Keratinocyte (primary cell): ENCODE results near the gene FGGY. TPM values are rescaled to one million over a fixed set of nuclear protein-coding genes. Genes with fewer than 3 reads are reported as not detected.

Experiments
- DNase-seq: peaks from one replicate; pipeline ENCODE4 v3.0.0-alpha.2; 2011; ENCODE audit warnings: low read depth, missing footprints, low spot score
- FAIRE-seq: peaks from 2 replicates; lab custom pipeline; 2011; peaks lifted over from hg19 to GRCh38; lab: Jason Lieb, UNC
- H2AFZ ChIP-seq: 2 replicates; pipeline ENCODE4 v1.6.0; 2012; ENCODE audit warnings: low read length, control low read depth, inconsistent platforms; ENCODE audit not compliant: control insufficient read depth
- H3K27ac ChIP-seq: 2 replicates; pipeline ENCODE4 v1.5.1; 2011; ENCODE audit warnings: low read length; ENCODE audit not compliant: control insufficient read depth, insufficient read depth
- H3K27me3 ChIP-seq: 3 replicates; pipeline ENCODE4 v1.6.0; 2011; ENCODE audit warnings: low read length; ENCODE audit not compliant: control insufficient read depth, insufficient read depth; ENCODE audit errors: extremely low read depth
- H3K36me3 ChIP-seq, 2 experiments: 2 replicates in 1 of 2; 3 replicates in 1 of 2; pipeline ENCODE4 v1.5.1; 2011; ENCODE audit warnings: low read length in 2 of 2, mild to moderate bottlenecking in 1 of 2; ENCODE audit not compliant: control insufficient read depth in 2 of 2, insufficient read depth in 2 of 2; ENCODE audit errors: extremely low read depth in 1 of 2
- H3K4me1 ChIP-seq: 3 replicates; pipeline ENCODE4 v1.5.1; 2011; ENCODE audit warnings: low read length; ENCODE audit not compliant: control insufficient read depth, insufficient read depth; ENCODE audit errors: extremely low read depth
- H3K4me2 ChIP-seq: 3 replicates; pipeline ENCODE4 v1.6.0; 2011; ENCODE audit warnings: low read depth, low read length; ENCODE audit not compliant: control insufficient read depth, insufficient read depth; ENCODE audit errors: extremely low read depth
- H3K4me3 ChIP-seq, 3 experiments: fragments of 200-600 bp in 1 of 3; sonication (generic) in 1 of 3; 2 replicates in 2 of 3; 3 replicates in 1 of 3; pipeline ENCODE4 v1.5.1; 2011 to 2016; ENCODE audit warnings: low read length in 3 of 3, mild to moderate bottlenecking in 3 of 3, control low read depth in 2 of 3, inconsistent platforms in 1 of 3, low read depth in 1 of 3, mixed read lengths in 1 of 3, mixed run types in 1 of 3, moderate library complexity in 1 of 3; ENCODE audit not compliant: control insufficient read depth in 2 of 3, insufficient read depth in 2 of 3; ENCODE audit errors: extremely low read depth in 1 of 3
- H3K79me2 ChIP-seq: 2 replicates; pipeline ENCODE4 v1.6.0; 2012; ENCODE audit warnings: low read length; ENCODE audit not compliant: control insufficient read depth, insufficient read depth
- H3K9ac ChIP-seq: 3 replicates; pipeline ENCODE4 v1.6.0; 2011; ENCODE audit warnings: low read length; ENCODE audit not compliant: control insufficient read depth, insufficient read depth; ENCODE audit errors: extremely low read depth
- H3K9me1 ChIP-seq: 3 replicates; pipeline ENCODE4 v1.6.0; 2011; ENCODE audit warnings: low read length; ENCODE audit not compliant: control insufficient read depth, insufficient read depth; ENCODE audit errors: extremely low read depth
- H3K9me3 ChIP-seq: 2 replicates; pipeline ENCODE4 v1.5.1; 2012; ENCODE audit warnings: low read depth, low read length; ENCODE audit not compliant: control insufficient read depth
- H4K20me1 ChIP-seq: 3 replicates; pipeline ENCODE4 v1.6.0; 2011; ENCODE audit warnings: low read length; ENCODE audit not compliant: control insufficient read depth, insufficient read depth; ENCODE audit errors: extremely low read depth
- EZH2 ChIP-seq: IDR thresholded peaks from one replicate; pipeline ENCODE4 v1.6.1; 2012; ENCODE audit warnings: inconsistent platforms, mild to moderate bottlenecking, low read length, moderate library complexity
- dilution Hi-C: fragments of 300-500 bp; cut with MboI; formaldehyde crosslinking; loops from one replicate; pipeline ENCODE4 v1.7.0; 2020; ENCODE audit warnings: low sequenced_read_pairs; ENCODE audit not compliant: extremely low pct_ligation_motif_present
- polyA plus RNA-seq, 5 experiments: library from polyadenylated mRNA; depleted of rRNA in 3 of 5; stranded (reverse) in 3 of 5; stranded (forward) in 1 of 5; unstranded in 1 of 5; fragments of >200 nt; gene quantifications; 1 replicate in 1 of 5; 2 replicates in 3 of 5; 3 replicates in 1 of 5; pipeline versions ENCODE4 v1.2.1 to v1.2.3, GENCODE V29; 2011 to 2012; ENCODE audit warnings: missing spikeins in 2 of 5, low read depth in 1 of 5, low replicate concordance in 1 of 5
- TF ChIP-seq, protein P1 (sequence below), 3 experiments: IDR thresholded peaks in 1 of 3; conservative IDR thresholded peaks in 1 of 3; optimal IDR thresholded peaks in 1 of 3; 2 replicates in 2 of 3; 3 replicates in 1 of 3; pipeline versions ENCODE3 to v1.5.1; 2011; ENCODE audit warnings: low read length in 3 of 3, mild to moderate bottlenecking in 3 of 3, moderate library complexity in 2 of 3, control low read depth in 1 of 3, inconsistent platforms in 1 of 3; ENCODE audit not compliant: insufficient read depth in 2 of 3; ENCODE audit errors: extremely low read depth in 1 of 3

Gene FGGY
- polyA plus RNA-seq, 1 donor (not counting 4 experiments of a cell fraction or from before 2014, with no cell fraction given), result 16.6 TPM

DNA sequence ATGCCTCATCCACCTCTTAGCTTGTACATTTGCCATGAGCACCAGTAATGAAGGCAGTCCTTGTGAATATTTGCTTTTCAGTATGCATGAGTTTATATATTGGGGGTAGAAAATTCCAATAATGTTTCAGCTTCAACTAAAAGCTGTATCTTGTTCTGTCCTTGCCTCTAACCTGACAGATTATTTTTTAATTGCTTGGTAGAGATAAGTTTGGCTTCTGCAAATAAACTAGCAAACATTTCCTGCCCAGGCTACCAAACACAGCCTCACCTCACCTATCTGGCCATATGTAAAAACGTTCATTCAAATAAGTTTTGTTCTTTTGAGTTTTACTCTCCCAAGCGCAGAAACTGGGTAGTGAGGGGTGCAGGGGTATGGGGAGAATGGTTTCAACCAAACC is 442.2 kb downstream of the FGGY start:
- no peak for DNase-seq
- no peaks in the 10 kb centered on the region for H3K9me1 ChIP-seq
- no peak overlapping the region for H3K4me2 ChIP-seq
- H3K79me2 ChIP-seq, result no peaks in the 10 kb centered on the region
- no peak for FAIRE-seq
- no peak overlapping the region for H3K27ac ChIP-seq
- H2AFZ ChIP-seq, result no peak overlapping the region
- no peaks in the 10 kb centered on the region for H4K20me1 ChIP-seq
- H3K27me3 ChIP-seq, result no peaks in the 10 kb centered on the region
- peaks cover 0 to 3% of the 10 kb centered on the region in 2 experiments for H3K36me3 ChIP-seq
- H3K4me3 ChIP-seq, result no peak overlapping the region
- H3K9me3 ChIP-seq, result peaks cover 4% of the 10 kb centered on the region
- dilution Hi-C loops, result no loop called here
- H3K4me1 ChIP-seq, result no peaks in the 10 kb centered on the region
- TF ChIP-seq, protein P1, sequence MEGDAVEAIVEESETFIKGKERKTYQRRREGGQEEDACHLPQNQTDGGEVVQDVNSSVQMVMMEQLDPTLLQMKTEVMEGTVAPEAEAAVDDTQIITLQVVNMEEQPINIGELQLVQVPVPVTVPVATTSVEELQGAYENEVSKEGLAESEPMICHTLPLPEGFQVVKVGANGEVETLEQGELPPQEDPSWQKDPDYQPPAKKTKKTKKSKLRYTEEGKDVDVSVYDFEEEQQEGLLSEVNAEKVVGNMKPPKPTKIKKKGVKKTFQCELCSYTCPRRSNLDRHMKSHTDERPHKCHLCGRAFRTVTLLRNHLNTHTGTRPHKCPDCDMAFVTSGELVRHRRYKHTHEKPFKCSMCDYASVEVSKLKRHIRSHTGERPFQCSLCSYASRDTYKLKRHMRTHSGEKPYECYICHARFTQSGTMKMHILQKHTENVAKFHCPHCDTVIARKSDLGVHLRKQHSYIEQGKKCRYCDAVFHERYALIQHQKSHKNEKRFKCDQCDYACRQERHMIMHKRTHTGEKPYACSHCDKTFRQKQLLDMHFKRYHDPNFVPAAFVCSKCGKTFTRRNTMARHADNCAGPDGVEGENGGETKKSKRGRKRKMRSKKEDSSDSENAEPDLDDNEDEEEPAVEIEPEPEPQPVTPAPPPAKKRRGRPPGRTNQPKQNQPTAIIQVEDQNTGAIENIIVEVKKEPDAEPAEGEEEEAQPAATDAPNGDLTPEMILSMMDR (optimal IDR thresholded peaks at IDR 0.05 in 1 of 3, IDR thresholded peaks at IDR 0.05 in 1 of 3, conservative IDR thresholded peaks at IDR 0.05 in 1 of 3; ENCODE audit: extremely low read depth in 1 of 3, insufficient read depth in 2 of 3, low read length in 3 of 3), result no peak
- no peak for TF ChIP-seq EZH2
- H3K9ac ChIP-seq, result no peak overlapping the region

DNA sequence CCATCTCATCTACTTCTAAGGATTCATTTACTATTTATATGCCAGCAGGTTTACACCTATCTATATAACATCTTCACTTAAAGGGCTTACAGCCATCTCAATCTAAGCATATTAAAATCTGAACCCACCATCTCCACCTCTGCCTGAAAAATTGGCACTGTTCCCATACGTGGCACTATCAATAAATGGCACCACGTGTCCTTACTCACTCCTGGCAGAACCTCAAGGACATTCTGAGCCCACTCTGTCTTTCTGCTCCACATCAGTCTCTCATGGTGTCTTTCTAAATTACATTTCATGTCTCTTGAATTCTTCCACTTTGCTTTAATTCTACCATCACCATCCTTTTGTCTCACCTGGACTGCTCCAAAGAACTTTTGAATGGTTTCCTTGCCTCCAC is 445.6 kb downstream of the FGGY start:
- no peak for DNase-seq
- Histone ChIP-seq H3K27ac (no peak overlapping the region), H3K27me3 (no peaks in the 10 kb centered on the region), H3K36me3 (no peaks in the 10 kb centered on the region), H3K9me1 (no peaks in the 10 kb centered on the region), H2AFZ (no peak overlapping the region), H3K9me3 (no peaks in the 10 kb centered on the region), H3K79me2 (no peaks in the 10 kb centered on the region), H3K4me2 (no peak overlapping the region), H3K4me3 (no peak overlapping the region), H4K20me1 (no peaks in the 10 kb centered on the region), H3K9ac (no peak overlapping the region), H3K4me1 (no peaks in the 10 kb centered on the region)
- no peak for TF ChIP-seq EZH2
- TF ChIP-seq, protein P1 (optimal IDR thresholded peaks at IDR 0.05 in 1 of 3, IDR thresholded peaks at IDR 0.05 in 1 of 3, conservative IDR thresholded peaks at IDR 0.05 in 1 of 3; ENCODE audit: extremely low read depth in 1 of 3, insufficient read depth in 2 of 3, low read length in 3 of 3), result no peak
- FAIRE-seq, result no peak
- dilution Hi-C loops, result no loop called here
